SK-N-MC (cell line): ENCODE data around the gene DQX1.

Experiments used
- EZH2 ChIP-seq: fragments of 200-600 bp; sonication (generic); IDR thresholded peaks from one replicate; pipeline ENCODE4 v1.6.1; 2017; ENCODE audit warnings: antibody characterized with exemption
- FOXP2 ChIP-seq: optimal IDR thresholded peaks from 2 replicates; pipeline ENCODE3; 2011; ENCODE audit warnings: mild to moderate bottlenecking, moderate library complexity; ENCODE audit not compliant: insufficient read depth; ENCODE audit errors: extremely low read length, control extremely low read depth
- POLR2AphosphoS5 ChIP-seq: IDR thresholded peaks from 2 replicates; pipeline ENCODE4 v1.6.1; 2012; ENCODE audit warnings: mild to moderate bottlenecking, low read depth, low read length, borderline replicate concordance

DNA sequence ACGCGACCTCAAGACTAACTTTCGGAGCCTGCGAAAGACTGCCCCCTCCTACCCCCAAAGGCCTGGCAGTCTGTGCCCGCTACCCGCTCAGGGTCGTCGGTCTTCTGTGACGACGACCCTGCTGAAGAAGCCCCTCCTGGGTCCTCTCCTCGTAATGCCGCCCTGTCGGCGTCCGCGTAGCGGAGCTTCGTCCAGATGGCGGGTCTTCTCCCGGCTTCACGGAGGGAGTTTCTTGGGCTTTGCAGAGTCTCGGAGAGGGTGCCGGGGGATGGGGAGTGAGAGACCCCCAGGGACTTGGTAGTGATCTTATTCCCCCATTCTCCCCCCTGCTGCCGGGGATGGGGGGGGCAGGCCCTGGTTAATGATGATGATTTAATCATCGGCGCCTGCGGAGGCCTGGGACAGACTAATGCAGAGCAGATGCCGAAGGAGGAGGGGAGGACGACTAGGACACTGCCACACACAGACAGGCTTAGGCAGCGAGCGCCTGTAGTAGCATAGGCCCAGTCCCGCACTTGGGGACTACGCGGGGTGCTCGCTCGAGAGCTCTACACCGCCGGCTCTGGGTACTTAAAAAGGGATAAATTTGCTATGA is 18.0 kb downstream of the DQX1 start:
- TF ChIP-seq EZH2 (no peak), POLR2AphosphoS5 (no peak), FOXP2 (no peak)
